Forelimb muscle (tissue), 1 donor: ENCODE measurements around the gene HOXD11. TPM values are rescaled to one million over a fixed set of nuclear protein-coding genes. Genes with fewer than 3 reads are reported as not detected.

Source experiments
- DNase-seq: peaks from one replicate; pipeline ENCODE4 v3.0.0-alpha.2; 2013; ENCODE audit warnings: low read depth
- polyA plus RNA-seq: library from polyadenylated mRNA; unstranded; fragments of 120-200 nt; gene quantifications from one replicate; pipeline ENCODE4 v1.2.1, GENCODE V29; 2013; ENCODE audit not compliant: insufficient read length

HOXD11 gene
- polyA plus RNA-seq, 1 donor: not detected

- no peak for DNase-seq
Observed at GRCh38 chr2:176081376-176081836, 25.7 kb upstream of the HOXD11 start.

- DNase-seq: no peak
Observed at GRCh38 chr2:176081837-176082524, 25.1 kb upstream of the HOXD11 start.

GRCh38 chr2:176082525-176082823 is 24.6 kb upstream of the HOXD11 start:
- DNase-seq: no peak

- no peak for DNase-seq
Observed at GRCh38 chr2:176082824-176083751, 24.0 kb upstream of the HOXD11 start.

GRCh38 chr2:176083796-176084261 is 23.3 kb upstream of the HOXD11 start, which contains the start of gene EVX2:
EVX2 (minus strand) TSS chr2:176083962; CDS start chr2:176083776, 186 bp downstream.
- no peak for DNase-seq

GRCh38 chr2:176084611-176085119 is 22.4 kb upstream of the HOXD11 start:
- DNase-seq: no peak

GRCh38 chr2:176085120-176085788 is 21.8 kb upstream of the HOXD11 start:
- DNase-seq: no peak

GRCh38 chr2:176085861-176086771 is 21.0 kb upstream of the HOXD11 start:
- no peak for DNase-seq

GRCh38 chr2:176087330-176088047 is 19.6 kb upstream of the HOXD11 start:
- no peak for DNase-seq

GRCh38 chr2:176088048-176088936 is 18.8 kb upstream of the HOXD11 start:
- DNase-seq: no peak

- no peak for DNase-seq
Observed at GRCh38 chr2:176088937-176089842, 17.9 kb upstream of the HOXD11 start.

- DNase-seq: no peak
Observed at GRCh38 chr2:176089843-176090395, 17.2 kb upstream of the HOXD11 start.

GRCh38 chr2:176090862-176091261 is 16.2 kb upstream of the HOXD11 start:
- no peak for DNase-seq

- no peak for DNase-seq
Observed at GRCh38 chr2:176091329-176092258, 15.5 kb upstream of the HOXD11 start.

- DNase-seq: no peak
Observed at GRCh38 chr2:176092270-176093144, 14.6 kb upstream of the HOXD11 start, which contains the start of gene HOXD13. HOXD13 (plus strand) TSS chr2:176092721; CDS start chr2:176092891, 170 bp downstream.
